H9 (cell line): ENCODE data around the gene AQP7. TPM values are rescaled to one million over a fixed set of nuclear protein-coding genes. Genes with fewer than 3 reads are reported as not detected.

ENCODE experiments used
- DNase-seq: peaks from one replicate; pipeline ENCODE4 v3.0.0-alpha.2; 2017
- H2AFZ ChIP-seq: one replicate; pipeline ENCODE4 v1.6.1; 2013; ENCODE audit warnings: mild to moderate bottlenecking, low read length, control low read depth, moderate library complexity
- H2AK5ac ChIP-seq: 2 replicates; pipeline ENCODE4 v1.6.1; 2013; ENCODE audit warnings: low read length, control low read depth, mixed read lengths; ENCODE audit not compliant: insufficient read length
- H2BK120ac ChIP-seq: one replicate; pipeline ENCODE4 v1.6.1; 2013; ENCODE audit warnings: low read depth, mild to moderate bottlenecking, low read length, control low read depth, inconsistent platforms; ENCODE audit not compliant: poor library complexity, severe bottlenecking
- H2BK12ac ChIP-seq: 2 replicates; pipeline ENCODE4 v1.6.1; 2013; ENCODE audit warnings: low read length, control low read depth, mixed read lengths, low read depth; ENCODE audit not compliant: insufficient read length
- H2BK15ac ChIP-seq: 2 replicates; pipeline ENCODE4 v1.6.1; 2013; ENCODE audit warnings: low read depth, low read length, control low read depth
- H2BK20ac ChIP-seq: one replicate; pipeline ENCODE4 v1.6.1; 2013; ENCODE audit warnings: low read depth, mild to moderate bottlenecking, low read length, control low read depth, inconsistent platforms; ENCODE audit not compliant: poor library complexity, severe bottlenecking
- H2BK5ac ChIP-seq: 2 replicates; pipeline ENCODE4 v1.6.1; 2013; ENCODE audit warnings: low read length, control low read depth, mixed read lengths; ENCODE audit not compliant: insufficient read length
- H3K14ac ChIP-seq: 2 replicates; pipeline ENCODE4 v1.6.1; 2013; ENCODE audit warnings: low read length, control low read depth; ENCODE audit not compliant: insufficient read depth
- H3K18ac ChIP-seq: 2 replicates; pipeline ENCODE4 v1.6.1; 2013; ENCODE audit warnings: low read depth, mild to moderate bottlenecking, mixed read lengths, low read length, control low read depth; ENCODE audit not compliant: insufficient read length
- H3K23ac ChIP-seq: 2 replicates; pipeline ENCODE4 v1.6.1; 2013; ENCODE audit warnings: low read length, control low read depth, mixed read lengths, low read depth; ENCODE audit not compliant: insufficient read length
- H3K23me2 ChIP-seq: 2 replicates; pipeline ENCODE4 v1.6.1; 2013; ENCODE audit warnings: low read depth, mild to moderate bottlenecking, mixed read lengths, low read length, control low read depth; ENCODE audit not compliant: insufficient read length, poor library complexity, severe bottlenecking
- H3K27ac ChIP-seq: 2 replicates; pipeline ENCODE4 v1.5.1; 2013; ENCODE audit warnings: low read length, control low read depth, mixed read lengths, low read depth; ENCODE audit not compliant: insufficient read length
- H3K27me3 ChIP-seq: 2 replicates; pipeline ENCODE4 v1.6.1; 2013; ENCODE audit warnings: low read length, control low read depth, inconsistent platforms; ENCODE audit not compliant: insufficient read depth
- H3K4ac ChIP-seq: 2 replicates; pipeline ENCODE4 v1.6.1; 2013; ENCODE audit warnings: low read depth, mild to moderate bottlenecking, control low read depth, inconsistent platforms, low read length, moderate library complexity
- H3K4me1 ChIP-seq: 2 replicates; pipeline ENCODE4 v1.6.1; 2013; ENCODE audit warnings: low read length, control low read depth, inconsistent platforms; ENCODE audit not compliant: insufficient read depth
- H3K4me2 ChIP-seq: 2 replicates; pipeline ENCODE4 v1.6.1; 2013; ENCODE audit warnings: low read length, control low read depth, mixed read lengths; ENCODE audit not compliant: insufficient read length, insufficient read depth
- H3K56ac ChIP-seq: 2 replicates; pipeline ENCODE4 v1.6.1; 2013; ENCODE audit warnings: low read depth, mild to moderate bottlenecking, mixed read lengths, low read length, control low read depth; ENCODE audit not compliant: insufficient read length
- H3K79me1 ChIP-seq: 2 replicates; pipeline ENCODE4 v1.6.1; 2013; ENCODE audit warnings: low read depth, mild to moderate bottlenecking, moderate library complexity, low read length, control low read depth, inconsistent platforms; ENCODE audit not compliant: insufficient read depth, poor library complexity, severe bottlenecking
- H3K79me2 ChIP-seq: 2 replicates; pipeline ENCODE4 v1.6.1; 2013; ENCODE audit warnings: low read length, control low read depth, inconsistent platforms; ENCODE audit not compliant: insufficient read depth
- H3K9ac ChIP-seq: 2 replicates; pipeline ENCODE4 v1.6.1; 2013; ENCODE audit warnings: low read length, control low read depth, mixed read lengths; ENCODE audit not compliant: insufficient read length; ENCODE audit errors: extremely low read depth
- H3K9me3 ChIP-seq: one replicate; pipeline ENCODE4 v1.6.1; 2013; ENCODE audit warnings: low read depth, low read length, inconsistent platforms; ENCODE audit not compliant: control insufficient read depth
- H3T11ph ChIP-seq: one replicate; pipeline ENCODE4 v1.6.1; 2013; ENCODE audit warnings: mild to moderate bottlenecking, low read length, control low read depth, inconsistent platforms
- H4K20me1 ChIP-seq: one replicate; pipeline ENCODE4 v1.6.1; 2013; ENCODE audit not compliant: control insufficient read depth, insufficient read length, insufficient read depth
- H4K5ac ChIP-seq: 2 replicates; pipeline ENCODE4 v1.6.1; 2013; ENCODE audit warnings: low read depth, mild to moderate bottlenecking, mixed read lengths, low read length, control low read depth; ENCODE audit not compliant: insufficient read length
- H4K8ac ChIP-seq: replicated peaks from 2 replicates; pipeline ENCODE4 v1.6.1; 2013; ENCODE audit warnings: low read length, control low read depth, mixed read lengths, low read depth; ENCODE audit not compliant: insufficient read length
- H4K91ac ChIP-seq: 2 replicates; pipeline ENCODE4 v1.6.1; 2013; ENCODE audit warnings: low read depth, mild to moderate bottlenecking, moderate library complexity, mixed read lengths, low read length, control low read depth; ENCODE audit not compliant: insufficient read length
- H3K27ac Mint-ChIP-seq, 3 experiments: 2 replicates in 2 of 3; 3 replicates in 1 of 3; pipeline ENCODE4 v1.8.0; 2020 to 2021; ENCODE audit warnings: mixed read lengths in 3 of 3, mild to moderate bottlenecking in 1 of 3, moderate library complexity in 1 of 3
- H3K27me3 Mint-ChIP-seq: 2 replicates; pipeline ENCODE4 v1.8.0; 2021; ENCODE audit warnings: low read depth, mild to moderate bottlenecking, moderate library complexity, mixed read lengths
- H3K36me3 Mint-ChIP-seq, 3 experiments: 2 replicates in 2 of 3; 3 replicates in 1 of 3; pipeline ENCODE4 v1.8.0; 2020 to 2021; ENCODE audit warnings: low read depth in 3 of 3, mixed read lengths in 3 of 3; ENCODE audit not compliant: insufficient read depth in 1 of 3
- H3K4me1 Mint-ChIP-seq, 2 experiments: 2 replicates each; pipeline ENCODE4 v1.8.0; 2020; ENCODE audit warnings: mixed read lengths in 2 of 2
- H3K4me3 Mint-ChIP-seq, 2 experiments: 2 replicates in 1 of 2; 3 replicates in 1 of 2; pipeline ENCODE4 v1.8.0; 2020 to 2021; ENCODE audit warnings: mild to moderate bottlenecking in 2 of 2, mixed read lengths in 2 of 2, moderate library complexity in 1 of 2
- H3K9me3 Mint-ChIP-seq, 2 experiments: 2 replicates in 1 of 2; 3 replicates in 1 of 2; pipeline ENCODE4 v1.8.0; 2020; ENCODE audit warnings: mild to moderate bottlenecking in 2 of 2, mixed read lengths in 2 of 2, moderate library complexity in 1 of 2
- WGBS: extraction: QIAGEN DNeasy Blood & Tissue Kit; methylation state at CpG from one replicate; pipeline ENCODE4 v1.1.7; 2013; ENCODE audit warnings: missing lambda C conversion rate, low lambda C conversion rate, mixed read lengths; ENCODE audit not compliant: insufficient read length; ENCODE audit errors: extremely low coverage; 5-methylcytosine and 5-hydroxymethylcytosine counted together
- total RNA-seq: library from RNA; stranded (reverse); gene quantifications from 2 replicates; pipeline ENCODE4 v1.2.1, GENCODE V29; 2021
- TF ChIP-seq, protein P1 (sequence below): fragments of 200-600 bp; sonication (generic); conservative IDR thresholded peaks from 3 replicates; pipeline ENCODE4 v1.8.0; 2021; ENCODE audit warnings: antibody characterized with exemption, mild to moderate bottlenecking

The AQP7 gene
- total RNA-seq, 1 experiment from 2014 or later, result not detected

DNA sequence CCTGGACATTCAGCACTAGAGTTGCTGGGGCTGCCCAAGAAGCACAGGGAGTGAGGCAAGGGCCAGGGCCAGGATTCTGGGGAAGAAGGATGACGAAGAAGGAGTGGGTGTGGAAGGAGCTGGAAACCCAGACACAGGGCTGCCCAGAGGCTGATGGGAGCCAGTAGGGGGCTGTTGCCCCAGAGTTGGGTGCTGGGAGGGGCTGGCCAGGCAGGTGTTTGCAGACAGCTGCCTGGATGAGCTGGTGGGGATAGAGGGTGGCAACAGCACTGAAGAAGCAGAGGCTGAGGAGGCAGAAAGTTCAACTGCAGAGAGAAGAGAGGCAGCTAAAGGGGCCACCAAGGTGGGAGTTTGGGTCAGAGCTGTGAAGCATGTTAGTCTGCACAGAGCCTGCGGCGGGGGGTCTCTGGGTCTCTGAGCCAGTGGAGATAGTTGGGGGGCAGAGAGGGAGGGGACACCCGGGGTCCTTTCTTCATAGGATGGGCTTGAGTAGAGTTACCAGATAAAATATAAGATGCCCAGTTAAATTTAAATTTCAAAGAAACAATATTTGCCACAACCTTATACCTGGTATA, 2.5 kb upstream of the AQP7 start:
- H3K14ac ChIP-seq, result no peak overlapping the region
- no peaks in the 10 kb centered on the region for H3K27me3 ChIP-seq
- no peak overlapping the region for H3K4me3 Mint-ChIP-seq
- no peak overlapping the region for H3K4me2 ChIP-seq
- no peaks in the 10 kb centered on the region for H3K36me3 Mint-ChIP-seq
- no peaks in the 10 kb centered on the region; a peak in 1 of 5 replicates for H3K9me3 Mint-ChIP-seq
- H4K91ac ChIP-seq, result no peak overlapping the region
- H3K79me2 ChIP-seq, result no peaks in the 10 kb centered on the region
- peaks cover 6% of the 10 kb centered on the region for H3K27me3 Mint-ChIP-seq
- peaks cover 6 to 8% of the 10 kb centered on the region in 2 experiments; a peak in 3 of 4 replicates for H3K4me1 Mint-ChIP-seq
- no peaks in the 10 kb centered on the region for H3K79me1 ChIP-seq
- H4K20me1 ChIP-seq, result no peaks in the 10 kb centered on the region
- H3T11ph ChIP-seq, result no peak overlapping the region
- no peaks in the 10 kb centered on the region for H3K9me3 ChIP-seq
- no peak overlapping the region for H3K23ac ChIP-seq
- H3K27ac ChIP-seq, result no peak overlapping the region
- no peak overlapping the region for H3K9ac ChIP-seq
- TF ChIP-seq, protein P1, sequence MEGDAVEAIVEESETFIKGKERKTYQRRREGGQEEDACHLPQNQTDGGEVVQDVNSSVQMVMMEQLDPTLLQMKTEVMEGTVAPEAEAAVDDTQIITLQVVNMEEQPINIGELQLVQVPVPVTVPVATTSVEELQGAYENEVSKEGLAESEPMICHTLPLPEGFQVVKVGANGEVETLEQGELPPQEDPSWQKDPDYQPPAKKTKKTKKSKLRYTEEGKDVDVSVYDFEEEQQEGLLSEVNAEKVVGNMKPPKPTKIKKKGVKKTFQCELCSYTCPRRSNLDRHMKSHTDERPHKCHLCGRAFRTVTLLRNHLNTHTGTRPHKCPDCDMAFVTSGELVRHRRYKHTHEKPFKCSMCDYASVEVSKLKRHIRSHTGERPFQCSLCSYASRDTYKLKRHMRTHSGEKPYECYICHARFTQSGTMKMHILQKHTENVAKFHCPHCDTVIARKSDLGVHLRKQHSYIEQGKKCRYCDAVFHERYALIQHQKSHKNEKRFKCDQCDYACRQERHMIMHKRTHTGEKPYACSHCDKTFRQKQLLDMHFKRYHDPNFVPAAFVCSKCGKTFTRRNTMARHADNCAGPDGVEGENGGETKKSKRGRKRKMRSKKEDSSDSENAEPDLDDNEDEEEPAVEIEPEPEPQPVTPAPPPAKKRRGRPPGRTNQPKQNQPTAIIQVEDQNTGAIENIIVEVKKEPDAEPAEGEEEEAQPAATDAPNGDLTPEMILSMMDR, result no peak
- no peak overlapping the region for H2AFZ ChIP-seq
- no peaks in the 10 kb centered on the region for H3K4me1 ChIP-seq
- DNase-seq, result no peak
- WGBS, result no CpG with 5 or more reads among the region's 4 CpGs
- no peak overlapping the region for H4K5ac ChIP-seq
- H2BK12ac ChIP-seq, result no peak overlapping the region
- H2BK120ac ChIP-seq, result no peak overlapping the region
- H3K23me2 ChIP-seq, result no peaks in the 10 kb centered on the region
- no peak overlapping the region for H4K8ac ChIP-seq
- H3K27ac Mint-ChIP-seq, result no peak overlapping the region
- no peak overlapping the region for H2AK5ac ChIP-seq
- no peak overlapping the region for H3K4ac ChIP-seq
- H3K56ac ChIP-seq, result no peak overlapping the region
- no peak overlapping the region for H2BK20ac ChIP-seq
- no peak overlapping the region for H2BK15ac ChIP-seq
- H3K18ac ChIP-seq, result no peak overlapping the region
- H2BK5ac ChIP-seq, result no peak overlapping the region
